ENCODE results near the gene CLTRN.

DNA sequence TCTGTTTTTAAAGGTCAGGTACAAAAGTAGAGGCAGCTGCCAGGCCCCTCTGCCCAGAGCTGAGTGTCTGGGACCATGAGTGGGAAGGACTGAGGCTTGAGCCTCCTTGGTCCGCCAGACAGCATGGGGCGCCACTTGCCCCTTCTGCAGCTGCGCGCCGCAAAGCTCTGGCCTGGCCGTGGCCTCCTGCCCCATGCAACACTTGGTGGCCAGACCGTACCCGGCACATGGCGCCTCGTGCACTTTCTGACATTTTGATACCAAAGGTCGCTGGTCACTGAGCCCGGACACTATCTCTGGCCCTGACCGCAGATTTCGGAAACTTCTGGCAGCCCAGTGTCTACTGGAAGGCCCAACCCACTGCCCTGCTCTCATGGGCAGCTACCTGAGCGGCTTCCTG, 18.6 kb downstream of the CLTRN start:
- TF ChIP-seq, protein P1, sequence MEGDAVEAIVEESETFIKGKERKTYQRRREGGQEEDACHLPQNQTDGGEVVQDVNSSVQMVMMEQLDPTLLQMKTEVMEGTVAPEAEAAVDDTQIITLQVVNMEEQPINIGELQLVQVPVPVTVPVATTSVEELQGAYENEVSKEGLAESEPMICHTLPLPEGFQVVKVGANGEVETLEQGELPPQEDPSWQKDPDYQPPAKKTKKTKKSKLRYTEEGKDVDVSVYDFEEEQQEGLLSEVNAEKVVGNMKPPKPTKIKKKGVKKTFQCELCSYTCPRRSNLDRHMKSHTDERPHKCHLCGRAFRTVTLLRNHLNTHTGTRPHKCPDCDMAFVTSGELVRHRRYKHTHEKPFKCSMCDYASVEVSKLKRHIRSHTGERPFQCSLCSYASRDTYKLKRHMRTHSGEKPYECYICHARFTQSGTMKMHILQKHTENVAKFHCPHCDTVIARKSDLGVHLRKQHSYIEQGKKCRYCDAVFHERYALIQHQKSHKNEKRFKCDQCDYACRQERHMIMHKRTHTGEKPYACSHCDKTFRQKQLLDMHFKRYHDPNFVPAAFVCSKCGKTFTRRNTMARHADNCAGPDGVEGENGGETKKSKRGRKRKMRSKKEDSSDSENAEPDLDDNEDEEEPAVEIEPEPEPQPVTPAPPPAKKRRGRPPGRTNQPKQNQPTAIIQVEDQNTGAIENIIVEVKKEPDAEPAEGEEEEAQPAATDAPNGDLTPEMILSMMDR (IDR thresholded peaks at IDR 0.05): no peak
- no peak for TF ChIP-seq POLR2AphosphoS5 (IDR thresholded peaks at IDR 0.05; ENCODE audit: low read depth, low read length)
- TF ChIP-seq SIN3A (IDR thresholded peaks at IDR 0.05; ENCODE audit: borderline replicate concordance, insufficient read depth, low read depth, low read length): no peak

Measured in Panc1 (cell line).